Kidney capillary endothelial cell (primary cell): ENCODE data around the gene C1QTNF4.

ENCODE experiments used
- DNase-seq: peaks from one replicate; pipeline ENCODE4 v3.0.0-alpha.2; 2018; ENCODE audit warnings: low spot score

C1QTNF4 gene

DNA sequence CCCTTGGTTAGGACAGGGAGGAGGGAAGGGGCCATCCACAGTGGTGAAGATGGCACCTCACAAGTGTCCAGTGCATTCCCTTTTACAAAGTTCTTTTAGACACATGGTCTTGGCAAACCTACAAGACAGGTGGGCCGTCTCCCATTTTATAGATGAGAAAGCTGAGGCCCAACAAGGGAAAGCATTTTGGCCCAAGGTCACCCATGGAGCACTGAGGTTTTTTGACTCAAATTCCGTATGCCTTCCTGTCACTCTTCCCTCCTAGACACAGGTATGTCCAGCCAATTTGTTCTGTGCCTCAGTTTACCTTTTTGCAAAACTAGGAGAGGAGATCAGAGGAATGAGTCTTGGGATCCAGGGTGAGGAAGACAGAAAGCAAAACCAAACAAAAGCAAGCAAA lies 1.2 kb downstream of the C1QTNF4 start:
- DNase-seq: no peak

GRCh38 chr11:47592251-47592650 lies 2.0 kb downstream of the C1QTNF4 start:
- no peak for DNase-seq

DNA sequence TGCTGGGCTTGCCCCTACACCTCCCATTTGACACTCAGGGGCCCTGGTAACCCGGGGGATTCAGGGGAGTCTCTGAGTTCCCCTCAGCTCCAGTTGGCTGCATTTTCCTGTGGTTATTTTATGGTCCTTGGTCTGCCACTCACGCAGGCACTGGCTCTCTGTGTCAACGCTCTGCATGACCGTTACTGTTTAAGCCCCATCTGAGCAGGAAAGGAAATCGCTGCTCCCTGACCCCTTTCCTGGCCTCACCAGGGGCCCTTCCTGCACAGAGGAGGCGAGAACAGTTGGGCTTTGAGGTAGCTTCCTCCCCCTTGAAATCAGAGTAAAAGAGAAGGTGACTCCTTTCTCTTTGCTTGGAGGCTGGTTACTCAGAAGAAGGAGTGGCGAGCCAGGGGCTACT lies 2.4 kb downstream of the C1QTNF4 start:
- peak; percentile 63 for DNase-seq

- DNase-seq: no peak
These were observed 4.0 kb downstream of the C1QTNF4 start for GRCh38 chr11:47589977-47590861.

- DNase-seq: no peak
These were observed 4.6 kb downstream of the C1QTNF4 start for GRCh38 chr11:47589584-47589976.

DNA sequence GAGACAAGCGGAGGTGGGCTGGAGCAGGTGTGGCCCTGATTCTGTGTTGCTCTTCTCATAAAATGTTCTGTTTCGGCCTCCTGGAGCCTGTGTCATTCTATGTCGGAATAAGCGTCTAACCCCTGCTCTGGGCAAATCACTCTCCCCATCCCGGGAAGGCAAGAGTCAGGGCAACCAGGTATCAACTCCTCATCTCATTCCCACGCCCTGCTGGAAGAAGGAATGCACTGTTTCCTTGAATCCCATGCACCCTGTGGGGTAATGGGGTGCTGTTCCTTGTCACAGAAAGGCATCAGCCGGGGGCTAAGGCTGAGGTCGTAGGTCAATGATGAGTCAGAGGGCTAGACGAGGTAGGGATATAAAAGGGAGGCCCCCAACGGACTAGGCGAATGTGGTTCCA lies 5.1 kb downstream of the C1QTNF4 start:
- no peak for DNase-seq

GRCh38 chr11:47587723-47588326 lies 6.4 kb downstream of the C1QTNF4 start:
- no peak for DNase-seq

- DNase-seq: no peak
These were observed 7.0 kb downstream of the C1QTNF4 start for GRCh38 chr11:47587039-47587716.

GRCh38 chr11:47586098-47586855 lies 7.9 kb downstream of the C1QTNF4 start, which contains the start of gene FAM180B:
FAM180B (plus strand) TSS chr11:47586678; CDS start chr11:47586769, 91 bp downstream.
- no peak for DNase-seq

- DNase-seq: no peak
These were observed 10.4 kb downstream of the C1QTNF4 start for GRCh38 chr11:47583844-47584243.

DNA sequence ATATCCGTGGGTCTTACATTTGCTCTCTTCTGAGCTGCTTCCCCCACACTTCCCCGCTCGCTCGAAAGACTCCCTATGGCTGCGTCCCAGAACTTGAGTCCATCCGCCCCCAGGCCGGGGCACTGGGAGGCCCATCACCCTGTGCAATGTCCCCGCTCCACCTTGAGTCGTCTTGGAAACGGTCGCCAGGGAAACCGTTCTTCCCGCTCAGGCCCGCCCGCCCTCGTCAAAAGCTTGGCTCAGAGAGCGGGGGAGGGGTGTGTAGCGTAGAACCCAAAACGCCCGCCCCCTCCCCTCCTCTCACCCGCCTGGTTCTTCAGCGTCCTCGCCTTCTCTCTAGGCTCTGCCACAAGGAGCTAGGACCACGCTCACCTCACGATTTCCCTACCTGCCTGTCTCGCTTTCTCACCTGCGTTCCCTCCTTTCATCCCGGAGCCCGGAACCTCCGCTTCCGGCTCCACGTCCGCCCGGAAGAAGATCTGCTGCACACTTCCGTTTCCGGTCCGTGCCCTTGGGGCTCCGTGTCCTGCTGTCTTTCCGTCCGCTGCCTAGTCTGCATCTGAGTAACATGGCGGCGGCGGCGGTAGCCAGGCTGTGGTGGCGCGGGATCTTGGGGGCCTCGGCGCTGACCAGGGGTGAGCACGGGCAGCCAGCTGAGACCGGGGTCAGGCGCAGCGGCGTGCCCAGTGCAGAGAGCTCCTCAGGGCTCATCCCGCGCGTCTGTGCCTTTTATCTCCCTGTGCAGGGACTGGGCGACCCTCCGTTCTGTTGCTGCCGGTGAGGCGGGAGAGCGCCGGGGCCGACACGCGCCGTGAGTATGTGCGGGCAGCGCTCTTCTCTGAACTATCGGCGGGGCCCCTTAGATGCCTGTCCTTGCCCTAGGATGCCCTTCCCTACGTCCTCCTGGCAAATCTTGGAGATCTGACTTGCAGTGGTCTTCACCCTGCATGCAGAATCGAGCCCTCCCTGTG lies 15.4 kb downstream of the C1QTNF4 start, which contains the start of the genes KBTBD4 and NDUFS3:
Gene KBTBD4, minus strand, starts transcription at position 447 of the 971 bp plus-strand sequence. Its CDS starts 19 bp downstream, at position 428.
Gene NDUFS3, plus strand, starts transcription at position 551 of the 971 bp plus-strand sequence. Its CDS starts 18 bp downstream, at position 569.
- DNase-seq: peak; percentile 82

- no peak for DNase-seq
These were observed 16.7 kb downstream of the C1QTNF4 start for GRCh38 chr11:47577460-47578041.

DNA sequence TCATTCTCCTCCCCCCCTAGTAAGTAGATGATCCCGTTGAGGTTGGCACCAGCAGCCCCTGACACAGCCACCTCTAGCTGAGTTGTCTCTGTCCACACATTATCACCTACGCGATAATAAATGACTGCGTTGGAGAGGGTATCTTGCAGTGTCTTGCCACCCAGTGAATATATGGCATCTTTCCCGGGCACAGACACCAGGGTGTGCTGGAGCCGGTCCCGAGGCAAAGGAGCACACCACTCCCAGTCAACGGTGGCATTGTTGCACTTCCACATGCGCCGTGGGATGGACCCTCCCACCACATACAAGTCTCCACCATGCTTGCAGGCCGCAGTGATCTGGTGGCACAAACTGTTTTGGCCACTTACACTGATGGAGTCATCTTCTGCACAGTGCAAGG lies 20.9 kb downstream of the C1QTNF4 start:
- no peak for DNase-seq

GRCh38 chr11:47572715-47573255 lies 21.4 kb downstream of the C1QTNF4 start:
- DNase-seq: no peak

DNA sequence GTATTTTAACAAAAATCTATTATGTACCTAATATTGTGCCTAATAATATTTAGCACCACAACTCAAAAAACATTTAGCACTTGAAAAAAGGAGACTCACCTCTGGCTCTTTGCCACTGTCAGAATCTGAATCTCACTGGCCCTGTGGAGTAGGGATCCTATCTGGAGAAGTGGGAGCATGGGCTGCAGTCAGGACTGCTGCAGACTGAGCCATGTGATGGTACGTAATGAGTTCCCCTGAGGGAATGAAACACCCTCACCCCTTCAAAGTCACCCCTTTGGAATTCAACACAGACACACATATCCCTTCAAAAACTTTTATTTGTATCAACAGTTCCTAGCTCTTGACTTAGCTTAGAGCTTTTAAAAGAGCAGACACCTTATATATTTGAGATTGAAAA lies 22.3 kb downstream of the C1QTNF4 start:
- DNase-seq: no peak

GRCh38 chr11:47571357-47571729 lies 22.9 kb downstream of the C1QTNF4 start:
- no peak for DNase-seq

DNA sequence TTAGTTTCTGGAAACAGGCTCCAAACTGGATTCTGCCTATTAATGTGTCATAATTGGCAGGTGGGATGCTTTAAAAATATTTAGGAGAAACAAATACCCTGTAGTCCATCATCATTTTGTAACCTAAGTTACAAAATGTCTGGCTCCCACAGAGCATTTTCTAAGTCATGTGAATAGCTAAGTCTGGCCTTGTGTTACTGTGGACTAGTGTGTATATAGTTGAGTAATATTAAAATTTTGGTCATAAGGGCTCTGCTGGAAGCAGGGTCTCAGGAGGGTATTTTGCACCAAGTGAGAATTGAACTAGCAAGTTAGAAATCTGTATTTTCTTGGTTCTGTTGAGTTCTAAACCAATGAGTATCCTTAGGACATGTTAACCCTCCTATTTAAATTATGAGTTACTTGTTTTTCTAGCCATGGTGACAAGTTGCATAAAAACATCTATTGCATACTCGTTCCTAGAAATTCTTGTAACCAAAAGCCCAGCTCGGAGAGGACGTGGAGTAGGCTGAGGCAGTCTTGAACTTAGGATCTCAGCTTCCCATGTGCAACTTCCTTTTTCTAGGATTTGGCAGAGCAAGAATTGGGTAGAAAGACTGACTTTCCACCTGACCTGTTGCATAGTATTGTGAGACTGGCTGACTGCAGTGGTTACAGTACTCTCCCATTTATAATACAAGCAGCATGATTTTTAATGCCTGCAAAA lies 23.4 kb downstream of the C1QTNF4 start:
- DNase-seq: no peak

DNA sequence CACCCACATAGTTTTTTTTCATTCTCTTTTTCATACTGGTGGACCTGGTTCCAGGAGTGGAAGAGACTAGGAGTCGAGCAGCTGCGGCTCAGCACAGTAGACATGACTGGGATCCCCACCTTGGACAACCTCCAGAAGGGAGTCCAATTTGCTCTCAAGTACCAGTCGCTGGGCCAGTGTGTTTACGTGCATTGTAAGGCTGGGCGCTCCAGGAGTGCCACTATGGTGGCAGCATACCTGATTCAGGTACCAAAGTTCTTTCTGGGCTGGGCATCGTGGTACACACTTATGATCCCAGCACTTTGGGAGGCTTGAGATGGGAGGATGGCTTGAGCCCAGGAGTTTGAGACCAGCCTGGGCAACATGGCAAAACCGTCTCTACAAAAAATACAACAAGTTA lies 24.6 kb downstream of the C1QTNF4 start:
- no peak for DNase-seq

DNA sequence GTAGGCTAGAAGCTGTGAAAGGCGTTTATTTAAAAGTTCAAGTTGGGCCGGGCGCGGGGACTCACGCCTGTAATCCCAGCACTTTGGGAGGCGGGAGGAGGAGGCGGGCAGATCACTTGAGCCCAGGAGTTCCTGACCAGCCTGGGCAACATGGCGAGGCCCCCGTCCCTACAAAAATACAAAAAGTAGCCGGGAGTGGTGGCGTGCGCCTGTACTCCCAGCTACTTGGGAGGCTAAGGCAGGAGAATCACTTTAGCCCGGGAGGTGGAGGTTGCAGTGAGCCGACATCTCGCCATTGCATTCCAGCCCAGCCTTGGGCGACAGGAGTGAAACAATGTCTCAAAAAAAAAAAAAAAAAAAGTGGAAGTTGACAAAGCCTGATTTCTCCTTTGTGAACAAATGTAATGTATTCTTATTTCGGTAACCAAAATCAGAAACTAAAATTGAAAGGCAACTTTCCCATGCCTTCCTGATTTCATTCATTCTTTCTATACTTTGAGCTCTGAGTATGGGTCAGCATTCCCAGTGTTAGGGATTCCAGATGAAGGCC lies 28.0 kb downstream of the C1QTNF4 start:
- DNase-seq: no peak
